Stomach (tissue), 9 donors: ENCODE results near the gene HLA-F. TPM values are rescaled to one million over a fixed set of nuclear protein-coding genes. Genes with fewer than 3 reads are reported as not detected.
A peak's percentile ranks its signal among the peaks of the same experiment; 100 is the strongest.

ENCODE experiments used
- DNase-seq, 2 donors: peaks; one replicate each; pipeline versions ENCODE4 v3.0.0 to v3.0.0-alpha.2; 2013 to 2019
- H3K27ac ChIP-seq, 5 donors: fragments of 200-600 bp in 4 of 5; sonication (generic) in 4 of 5; one replicate each; pipeline ENCODE4 v1.5.1; 2013 to 2019; ENCODE audit warnings: mild to moderate bottlenecking in 1 of 5, moderate library complexity in 1 of 5
- H3K27me3 ChIP-seq, 3 donors: fragments of 200-600 bp; sonication (generic); one replicate each; pipeline ENCODE4 v1.5.1; 2017 to 2019; ENCODE audit warnings: mixed run types in 1 of 3
- H3K36me3 ChIP-seq, 4 donors: fragments of 200-600 bp; sonication (generic); 1 replicate in 3 of 4; 2 replicates in 1 of 4; pipeline ENCODE4 v1.5.1; 2016 to 2019
- H3K4me1 ChIP-seq, 4 donors: fragments of 200-600 bp; sonication (generic); one replicate each; pipeline ENCODE4 v1.5.1; 2016 to 2019
- H3K4me3 ChIP-seq, 4 donors: fragments of 200-600 bp; sonication (generic) in 3 of 4; one replicate each; pipeline ENCODE4 v1.5.1; 2016 to 2019; ENCODE audit warnings: mild to moderate bottlenecking in 1 of 4
- H3K9me3 ChIP-seq, 4 donors: fragments of 200-600 bp; sonication (generic); one replicate each; pipeline ENCODE4 v1.5.1; 2016 to 2019
- EP300 ChIP-seq: sonication (generic); formaldehyde crosslinking; IDR thresholded peaks from one replicate; pipeline ENCODE4 v1.6.1; 2017; ENCODE audit warnings: antibody characterized with exemption
- POLR2A ChIP-seq, 4 donors: fragments of 450-650 bp; IDR thresholded peaks; one replicate each; pipeline ENCODE4 v1.6.1; 2016; ENCODE audit warnings: antibody characterized with exemption in 4 of 4, control low read depth in 2 of 4, mild to moderate bottlenecking in 1 of 4, moderate library complexity in 1 of 4
- POLR2AphosphoS5 ChIP-seq, 3 donors: sonication (generic); formaldehyde crosslinking; IDR thresholded peaks; one replicate each; pipeline ENCODE4 v1.6.1; 2016; ENCODE audit warnings: antibody characterized with exemption in 3 of 3
- WGBS, 5 donors: extraction: QIAGEN DNeasy Blood & Tissue Kit in 3 of 5; methylation state at CpG; one replicate each; pipeline versions ENCODE4 v1.1.5 to v1.1.7; 2013 to 2018; 5-methylcytosine and 5-hydroxymethylcytosine counted together
- intact Hi-C: fragments of 100-400 bp; cut with DNase I; formaldehyde crosslinking; loops from one replicate; pipeline ENCODE4 v1.15.1; 2023; ENCODE audit warnings: low total_unique reads
- polyA plus RNA-seq, 3 donors: library from polyadenylated mRNA; stranded (reverse); fragments of 200-250 nt; gene quantifications; one replicate each; pipeline ENCODE4 v1.2.3, GENCODE V29; 2013
- total RNA-seq, 5 donors: library from RNA; depleted of rRNA; stranded (reverse); fragments of >200 nt; gene quantifications; one replicate each; pipeline versions ENCODE4 v1.1.0 to v1.2.3, GENCODE V29; 2014 to 2016
- TF ChIP-seq, protein P1 (sequence below), 7 experiments: fragments of 450-650 bp in 4 of 7; fragments of 200-600 bp in 3 of 7; sonication (generic) in 3 of 7; IDR thresholded peaks; one replicate each; pipeline ENCODE4 v1.5.1; 2016 to 2019; ENCODE audit warnings: antibody characterized with exemption in 7 of 7, control low read depth in 2 of 7, mild to moderate bottlenecking in 1 of 7
- donor health status: healthy with polysubstance abuse.
- donor health status: Bipolar disorder and iron deficiency.
- donor health status: healthy.

Gene HLA-F
- total and polyA plus RNA-seq, 8 donors, result 17.2 to 164 (median 96.6) TPM

DNA sequence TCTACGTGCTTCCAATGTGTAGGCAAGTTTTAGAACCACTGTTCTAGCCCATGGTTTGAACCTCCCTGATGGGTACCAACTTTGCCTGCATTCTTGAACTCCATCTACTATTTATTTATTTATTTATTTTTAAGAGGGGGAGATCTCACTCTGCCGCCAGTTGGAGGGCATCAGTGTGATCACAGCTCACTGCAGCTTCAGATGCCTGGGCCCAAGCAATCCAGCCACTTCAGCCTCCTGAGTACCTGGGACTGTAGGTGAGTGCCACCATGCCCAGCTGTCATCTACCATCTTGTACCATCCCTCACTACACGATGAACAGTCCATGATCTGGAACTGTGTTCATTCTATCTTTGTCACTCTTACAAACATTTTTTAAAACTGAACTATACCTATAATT lies 28.2 kb downstream of the HLA-F start:
- intact Hi-C loops, result no loop called here
- H3K4me1 ChIP-seq, result peaks cover 23 to 40% (median 30%) of the 10 kb centered on the region in 4 donors
- no peaks in the 10 kb centered on the region for H3K36me3 ChIP-seq
- no peaks in the 10 kb centered on the region for H3K9me3 ChIP-seq
- peaks cover 0 to 10% (median 0%) of the 10 kb centered on the region in 3 donors for H3K27me3 ChIP-seq
- DNase-seq, result no peak
- TF ChIP-seq POLR2AphosphoS5 (IDR thresholded peaks at IDR 0.05) (no peak), EP300 (no peak), POLR2A (IDR thresholded peaks at IDR 0.05) (no peak)
- TF ChIP-seq, protein P1, sequence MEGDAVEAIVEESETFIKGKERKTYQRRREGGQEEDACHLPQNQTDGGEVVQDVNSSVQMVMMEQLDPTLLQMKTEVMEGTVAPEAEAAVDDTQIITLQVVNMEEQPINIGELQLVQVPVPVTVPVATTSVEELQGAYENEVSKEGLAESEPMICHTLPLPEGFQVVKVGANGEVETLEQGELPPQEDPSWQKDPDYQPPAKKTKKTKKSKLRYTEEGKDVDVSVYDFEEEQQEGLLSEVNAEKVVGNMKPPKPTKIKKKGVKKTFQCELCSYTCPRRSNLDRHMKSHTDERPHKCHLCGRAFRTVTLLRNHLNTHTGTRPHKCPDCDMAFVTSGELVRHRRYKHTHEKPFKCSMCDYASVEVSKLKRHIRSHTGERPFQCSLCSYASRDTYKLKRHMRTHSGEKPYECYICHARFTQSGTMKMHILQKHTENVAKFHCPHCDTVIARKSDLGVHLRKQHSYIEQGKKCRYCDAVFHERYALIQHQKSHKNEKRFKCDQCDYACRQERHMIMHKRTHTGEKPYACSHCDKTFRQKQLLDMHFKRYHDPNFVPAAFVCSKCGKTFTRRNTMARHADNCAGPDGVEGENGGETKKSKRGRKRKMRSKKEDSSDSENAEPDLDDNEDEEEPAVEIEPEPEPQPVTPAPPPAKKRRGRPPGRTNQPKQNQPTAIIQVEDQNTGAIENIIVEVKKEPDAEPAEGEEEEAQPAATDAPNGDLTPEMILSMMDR (IDR thresholded peaks at IDR 0.05), result no peak
- WGBS, 5 donors, result 88 to 92% (median 90%) methylated on average over 3 of the region's 3 CpGs
- peak overlapping the region in 1 of 4 donors; percentile 67 for H3K4me3 ChIP-seq
- H3K27ac ChIP-seq, result peak overlapping the region in 2 of 5 donors; percentile 94 to 95

DNA sequence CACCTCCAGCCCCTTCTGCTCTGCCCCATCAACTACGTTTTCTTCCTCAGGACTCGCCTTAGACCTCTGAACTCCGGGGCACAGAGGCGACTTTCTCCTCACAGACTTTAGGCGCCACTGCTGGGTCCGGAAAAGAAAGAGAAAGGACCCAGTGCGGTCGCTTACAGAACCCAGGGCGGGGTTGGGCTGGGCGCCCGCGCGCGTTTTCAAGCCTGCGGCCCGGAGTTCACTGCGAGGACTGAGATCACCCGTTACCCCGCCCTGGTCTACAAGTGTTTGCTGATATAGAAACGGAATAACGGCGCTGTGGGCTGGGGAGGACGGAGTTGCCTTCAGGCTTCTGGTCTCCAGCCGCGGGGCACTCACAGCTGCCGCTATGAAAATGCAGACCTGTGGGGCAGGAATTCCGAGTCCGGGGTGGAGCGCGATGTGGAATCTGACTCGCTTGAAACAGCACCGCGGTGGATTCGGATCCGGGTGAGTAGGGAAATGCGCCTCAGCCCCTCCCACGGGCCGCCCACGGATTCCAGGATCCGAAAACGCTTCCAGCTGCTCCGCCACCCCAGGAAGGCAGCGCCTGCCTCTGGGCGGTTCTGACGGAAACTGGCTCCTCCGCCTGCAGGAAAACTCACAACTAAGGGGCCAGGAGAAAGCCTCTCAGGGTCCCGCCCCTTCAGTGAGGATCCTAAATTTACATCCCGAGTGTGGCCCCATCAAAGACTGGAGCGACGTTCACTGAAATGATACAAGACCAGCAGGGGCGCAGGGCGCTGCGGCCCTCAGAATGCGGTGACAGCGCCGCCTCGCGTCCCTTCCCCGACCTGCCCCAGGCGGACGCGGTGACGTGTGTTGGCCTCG lies 29.4 kb downstream of the HLA-F start:
- DNase-seq, result peak; percentile 92 to 95
- intact Hi-C loops, result no loop called here
- Histone ChIP-seq H3K27me3 (peaks cover 0 to 13% (median 0%) of the 10 kb centered on the region in 3 donors), H3K27ac (peak overlapping the region; percentile 92 to 95 (median 94)), H3K4me3 (peak overlapping the region; percentile 61 to 70 (median 66)), H3K4me1 (peaks cover 19 to 36% (median 27%) of the 10 kb centered on the region in 4 donors), H3K9me3 (no peaks in the 10 kb centered on the region), H3K36me3 (no peaks in the 10 kb centered on the region)
- WGBS, 5 donors, result 0 to 1% (median 0%) methylated on average over 36 to 64 of the region's 64 CpGs
- TF ChIP-seq EP300 (no peak), POLR2A (IDR thresholded peaks at IDR 0.05) (peak in 1 of 4 donors; percentile 27), POLR2AphosphoS5 (IDR thresholded peaks at IDR 0.05) (peak; percentile 56 to 80 (median 65))
- TF ChIP-seq, protein P1 (IDR thresholded peaks at IDR 0.05), result peak in 5 of 7 experiments; percentile 86 to 99 (median 94)

DNA sequence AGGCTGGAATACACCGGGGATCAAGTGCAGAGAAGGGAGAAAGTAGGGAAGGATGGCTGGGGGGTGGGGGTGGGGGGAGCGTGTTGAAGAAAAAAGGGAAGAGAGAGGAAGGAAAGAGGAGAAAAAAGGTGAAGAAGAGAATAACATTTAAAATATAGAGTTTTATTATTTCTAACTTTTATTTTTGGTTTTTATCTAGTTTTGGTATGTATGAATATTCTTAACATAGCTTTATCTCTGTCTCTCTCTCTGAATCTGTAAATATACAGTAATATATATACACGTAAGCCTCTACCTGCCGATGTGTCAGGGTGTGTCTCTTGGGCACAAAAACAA lies 30.0 kb downstream of the HLA-F start:
- no peaks in the 10 kb centered on the region for H3K9me3 ChIP-seq
- peaks cover 13 to 30% (median 21%) of the 10 kb centered on the region in 4 donors for H3K4me1 ChIP-seq
- H3K27me3 ChIP-seq, result peaks cover 0 to 15% (median 0%) of the 10 kb centered on the region in 3 donors
- 12 to 16% (median 15%) methylated on average over 4 of the region's 4 CpGs for WGBS, 5 donors
- intact Hi-C loops, result no loop called here
- H3K4me3 ChIP-seq, result peak overlapping the region; percentile 61 to 70 (median 66)
- H3K27ac ChIP-seq, result peak overlapping the region in 4 of 5 donors; percentile 93 to 95 (median 94)
- no peaks in the 10 kb centered on the region for H3K36me3 ChIP-seq
- no peak for DNase-seq
- TF ChIP-seq, protein P1 (IDR thresholded peaks at IDR 0.05), result peak in 1 of 7 experiments; percentile 14
- TF ChIP-seq POLR2A (IDR thresholded peaks at IDR 0.05), result no peak

DNA sequence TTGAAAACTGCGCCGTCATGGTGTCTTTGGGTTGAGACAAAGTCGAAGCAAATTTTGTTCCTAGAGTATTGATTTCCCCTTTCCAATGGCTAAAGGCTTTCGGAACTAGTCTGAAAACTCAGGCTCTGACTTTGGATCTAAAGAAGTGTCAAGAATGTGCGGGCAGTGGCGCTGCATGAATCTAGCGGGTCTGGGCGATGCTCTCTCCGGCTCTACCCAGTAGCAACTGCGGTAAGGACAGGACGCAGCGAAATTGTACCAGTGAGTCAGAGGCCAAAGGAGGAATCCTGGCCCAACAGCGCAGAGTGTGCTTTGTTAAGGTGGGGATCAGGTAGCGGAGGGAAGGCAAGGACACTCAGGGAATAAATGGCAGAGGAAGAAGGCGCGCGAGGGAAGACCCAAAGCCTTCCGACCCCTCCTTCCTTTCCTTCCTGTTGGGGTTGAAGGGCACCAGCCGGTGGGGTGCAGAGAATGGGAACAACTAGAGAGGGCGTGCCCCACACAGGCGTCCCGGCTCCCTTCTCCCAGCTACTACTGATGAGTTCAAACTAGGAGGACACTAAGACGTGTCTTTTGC lies 32.1 kb downstream of the HLA-F start:
- H3K36me3 ChIP-seq, result no peaks in the 10 kb centered on the region
- no peaks in the 10 kb centered on the region for H3K9me3 ChIP-seq
- H3K27me3 ChIP-seq, result peaks cover 0 to 22% (median 0%) of the 10 kb centered on the region in 3 donors
- TF ChIP-seq, protein P1 (IDR thresholded peaks at IDR 0.05), result no peak
- TF ChIP-seq POLR2A (IDR thresholded peaks at IDR 0.05) (no peak), EP300 (no peak), POLR2AphosphoS5 (IDR thresholded peaks at IDR 0.05) (no peak)
- WGBS, 5 donors, result 38 to 64% (median 46%) methylated on average over 23 of the region's 23 CpGs
- DNase-seq, result no peak
- intact Hi-C loops, result no loop called here
- peaks cover 3 to 17% (median 11%) of the 10 kb centered on the region in 4 donors for H3K4me1 ChIP-seq
- H3K27ac ChIP-seq, result no peak overlapping the region
- H3K4me3 ChIP-seq, result no peak overlapping the region
